B cell (primary cell): Measurements from ENCODE around the gene NIPSNAP3A. TPM values are rescaled to one million over a fixed set of nuclear protein-coding genes. Genes with fewer than 3 reads are reported as not detected.
"Not testable (repeated sequence)": the region's sequence is repeated elsewhere in the genome, so short reads cannot be mapped to it uniquely, and the experiment has no call there.

Source experiments
- ATAC-seq: fragments of 200-7000 bp; cut with Tn5 transposase; one replicate; pipeline ENCODE4 v1.10.0; 2021; ENCODE audit warnings: low read depth, mild to moderate bottlenecking, moderate number of reproducible peaks, moderate library complexity
- CTCF ChIA-PET: fragments of 350-600 bp; sonication (Branson Sonifier 250); formaldehyde crosslinking; loops from one replicate; lab custom pipeline; 2021; ENCODE audit warnings: antibody characterized with exemption, inconsistent platforms; lab: Charles Lee
- POLR2A ChIA-PET: fragments of 350-600 bp; sonication (Branson Sonifier 250); formaldehyde crosslinking; loops from one replicate; lab custom pipeline; 2021; ENCODE audit warnings: antibody characterized with exemption; lab: Charles Lee
- DNase-seq: peaks from one replicate; pipeline ENCODE4 v3.0.0; 2013
- H2AFZ ChIP-seq: 2 replicates; pipeline ENCODE4 v1.6.1; 2012; ENCODE audit warnings: mild to moderate bottlenecking, low read depth, low read length; ENCODE audit not compliant: insufficient read depth, poor library complexity, severe bottlenecking
- H3K27ac ChIP-seq, 2 donors: 1 replicate in 1 of 2; 2 replicates in 1 of 2; pipeline ENCODE4 v1.5.1; 2012 to 2013; ENCODE audit warnings: low read length in 2 of 2, mild to moderate bottlenecking in 2 of 2, moderate library complexity in 1 of 2
- H3K27me3 ChIP-seq, 4 experiments: fragments of 200-600 bp in 1 of 4; sonication (generic) in 1 of 4; replicated peaks in 1 of 4; 1 replicate in 2 of 4; 2 replicates in 2 of 4; pipeline versions ENCODE4 v1.6.1 to v1.7.0; 2013 to 2016; ENCODE audit warnings: low read length in 3 of 4, mild to moderate bottlenecking in 2 of 4, mixed read lengths in 1 of 4, moderate library complexity in 1 of 4; ENCODE audit not compliant: insufficient read depth in 4 of 4, control insufficient read depth in 3 of 4; ENCODE audit errors: control extremely low read depth in 1 of 4
- H3K36me3 ChIP-seq, 2 experiments: replicated peaks in 1 of 2; 1 replicate in 1 of 2; 2 replicates in 1 of 2; pipeline versions ENCODE4 v1.6.1 to v1.7.1; 2013; ENCODE audit warnings: low read length in 1 of 2; ENCODE audit not compliant: insufficient read depth in 2 of 2, control insufficient read depth in 1 of 2; ENCODE audit errors: control extremely low read depth in 1 of 2, extremely low read depth in 1 of 2
- H3K4me1 ChIP-seq, 2 donors: fragments of 200-600 bp in 1 of 2; sonication (generic) in 1 of 2; 1 replicate in 1 of 2; 2 replicates in 1 of 2; pipeline versions ENCODE4 v1.5.1 to v1.6.1; 2013 to 2017; ENCODE audit warnings: low read length in 2 of 2; ENCODE audit not compliant: control insufficient read depth in 2 of 2, insufficient read depth in 2 of 2
- H3K4me2 ChIP-seq: replicated peaks from 2 replicates; pipeline ENCODE3; 2012; ENCODE audit warnings: mild to moderate bottlenecking, low read depth, low read length; ENCODE audit not compliant: poor library complexity, severe bottlenecking
- H3K4me3 ChIP-seq, 5 experiments: fragments of 200-600 bp in 1 of 5; sonication (generic) in 1 of 5; 1 replicate in 3 of 5; 2 replicates in 2 of 5; pipeline versions ENCODE4 v1.5.1 to v1.7.0; 2011 to 2016; ENCODE audit warnings: low read length in 4 of 5, mild to moderate bottlenecking in 4 of 5, low read depth in 2 of 5, control low read depth in 1 of 5, moderate library complexity in 1 of 5; ENCODE audit not compliant: insufficient read depth in 1 of 5; ENCODE audit errors: control extremely low read depth in 1 of 5, extremely low read depth in 1 of 5
- H3K79me2 ChIP-seq: fragments of 200-600 bp; sonication (generic); one replicate; pipeline ENCODE4 v1.6.0; 2016; ENCODE audit warnings: low read length; ENCODE audit not compliant: control insufficient read depth, insufficient read depth
- H3K9ac ChIP-seq: fragments of 200-600 bp; sonication (generic); 2 replicates; pipeline ENCODE4 v1.6.1; 2017; ENCODE audit warnings: mild to moderate bottlenecking, low read length, moderate library complexity
- H3K9me3 ChIP-seq, 3 donors: one replicate each; pipeline versions ENCODE4 v1.6.1 to v1.7.1; 2013; ENCODE audit warnings: low read length in 2 of 3; ENCODE audit not compliant: control insufficient read depth in 2 of 3, insufficient read depth in 1 of 3; ENCODE audit errors: control extremely low read depth in 1 of 3
- H4K20me1 ChIP-seq: 2 replicates; pipeline ENCODE4 v1.6.0; 2012; ENCODE audit warnings: mild to moderate bottlenecking, low read length; ENCODE audit not compliant: insufficient read depth, control insufficient read depth, poor library complexity, severe bottlenecking
- H3K27ac Mint-ChIP-seq: one replicate; pipeline ENCODE4 v1.8.0; 2021; ENCODE audit warnings: mixed read lengths
- H3K27me3 Mint-ChIP-seq: one replicate; pipeline ENCODE4 v1.8.0; 2021; ENCODE audit warnings: mixed read lengths
- H3K4me1 Mint-ChIP-seq: one replicate; pipeline ENCODE4 v1.8.0; 2021; ENCODE audit warnings: mixed read lengths
- H3K4me3 Mint-ChIP-seq: one replicate; pipeline ENCODE4 v1.8.0; 2021; ENCODE audit warnings: mixed read lengths
- H3K9me3 Mint-ChIP-seq: one replicate; pipeline ENCODE4 v1.8.0; 2022; ENCODE audit warnings: mixed read lengths; ENCODE audit not compliant: insufficient read depth
- CTCF ChIP-seq: fragments of 200-600 bp; IDR thresholded peaks from one replicate; pipeline ENCODE4 v1.8.0; 2022; ENCODE audit warnings: antibody characterized with exemption, mild to moderate bottlenecking
- EZH2 ChIP-seq: IDR thresholded peaks from 2 replicates; pipeline ENCODE4 v1.6.1; 2012; ENCODE audit warnings: borderline replicate concordance, low read depth, mild to moderate bottlenecking, moderate library complexity, low read length; ENCODE audit not compliant: insufficient read depth, poor library complexity, severe bottlenecking
- WGBS: methylation state at CpG from one replicate; pipeline ENCODE4 v1.1.5; 2013; ENCODE audit warnings: missing lambda C conversion rate; ENCODE audit not compliant: insufficient coverage; 5-methylcytosine and 5-hydroxymethylcytosine counted together
- intact Hi-C: fragments of 100-400 bp; cut with micrococcal nuclease; formaldehyde crosslinking; loops from one replicate; pipeline ENCODE4 v1.10.0; 2022
- polyA minus RNA-seq: library from RNA; depleted of rRNA, polyadenylated mRNA; stranded (reverse); fragments of >200 nt; gene quantifications from 2 replicates; pipeline ENCODE4 v1.2.3, GENCODE V29; 2012
- polyA plus RNA-seq: library from polyadenylated mRNA; depleted of rRNA; stranded (reverse); fragments of >200 nt; gene quantifications from 2 replicates; pipeline ENCODE4 v1.2.3, GENCODE V29; 2012
- total RNA-seq, 2 donors: library from RNA; stranded (reverse); fragments of 120-200 nt in 1 of 2; gene quantifications; 1 replicate in 1 of 2; 2 replicates in 1 of 2; pipeline versions ENCODE4 v1.2.3 to v1.2.4, GENCODE V29; 2013 to 2022

NIPSNAP3A gene
- 20.8 and 23.6 TPM in 2 replicates for total RNA-seq
- total RNA-seq (2013), result 22.7 TPM
- 6.7 and 9.4 TPM in 2 replicates for polyA plus RNA-seq
- 6.0 and 6.9 TPM in 2 replicates for polyA minus RNA-seq

GRCh38 chr9:104747565-104748358 is at the start of gene NIPSNAP3A:
TSS of gene NIPSNAP3A (plus strand) at chr9:104747683. CDS start at chr9:104747793, 110 bp downstream.
- POLR2A ChIA-PET, result interaction anchor here (1.1 to 2.3 kb wide), 6 partner anchors 16 to 654 kb away, joined by 3 to 13 read pairs (median 6); partner anchors contain the start of genes NIPSNAP3B, SLC44A1 and SMC2
- Mint-ChIP-seq H3K27me3 (no peaks in the 10 kb centered on the region), H3K4me3 (peak within 1 kb of the TSS; percentile 95), H3K4me1 (peaks cover 30% of the 10 kb centered on the region), H3K9me3 (no peaks in the 10 kb centered on the region), H3K27ac (peak within 1 kb of the TSS; percentile 96)
- DNase-seq, result peak; percentile 95
- ATAC-seq, result peak; percentile 85
- CTCF ChIA-PET, result interaction anchor here (1.1 to 2.0 kb wide), 9 partner anchors 16 to 668 kb away, joined by 3 to 10 read pairs (median 3); partner anchors contain the start of gene NIPSNAP3B
- Histone ChIP-seq H3K27me3 (no peaks in the 10 kb centered on the region), H4K20me1 (no peaks in the 10 kb centered on the region), H3K79me2 (peaks cover 20% of the 10 kb centered on the region), H3K4me3 (peak within 1 kb of the TSS; percentile 76 to 91 (median 84)), H3K4me2 (peak within 1 kb of the TSS; percentile 85), H3K4me1 (peaks cover 11 to 15% of the 10 kb centered on the region in 2 donors), H3K27ac (peak within 1 kb of the TSS; percentile 88 to 90), H3K9me3 (no peaks in the 10 kb centered on the region), H3K36me3 (peaks cover 0 to 11% of the 10 kb centered on the region in 2 experiments), H3K9ac (peak within 1 kb of the TSS; percentile 84), H2AFZ (peak within 1 kb of the TSS; percentile 96)
- TF ChIP-seq EZH2 (no peak), CTCF (no peak)
- intact Hi-C loops, result loop anchor here (1.0 to 10.0 kb wide), 10 partner anchors 17 to 963 kb away; partner anchors contain the start of genes ABCA1, FKTN, FSD1L and NIPSNAP3B
- whole genome bisulfite sequencing, result under 1% methylated on average over 68 of the region's 71 CpGs

GRCh38 chr9:104700306-104700705 is 47.2 kb upstream of the NIPSNAP3A start:
- no peaks in the 10 kb centered on the region for H3K9me3 Mint-ChIP-seq
- ATAC-seq (no peak), DNase-seq (no peak)
- CTCF ChIA-PET, result no interaction called here
- Histone ChIP-seq H3K4me2 (no peak overlapping the region), H3K4me3 (no peak overlapping the region), H3K27me3 (no peaks in the 10 kb centered on the region), H4K20me1 (no peaks in the 10 kb centered on the region), H3K79me2 (no peaks in the 10 kb centered on the region), H3K9me3 (peaks cover 0 to 6% (median 0%) of the 10 kb centered on the region in 3 donors), H3K36me3 (no peaks in the 10 kb centered on the region), H3K4me1 (no peaks in the 10 kb centered on the region), H3K27ac (no peak overlapping the region), H2AFZ (no peak overlapping the region), H3K9ac (no peak overlapping the region)
- H3K27ac Mint-ChIP-seq, result no peak overlapping the region
- no peak overlapping the region for H3K4me3 Mint-ChIP-seq
- WGBS, result 100% methylated on average over 3 of the region's 3 CpGs
- intact Hi-C loops, result no loop called here
- no peaks in the 10 kb centered on the region for H3K27me3 Mint-ChIP-seq
- TF ChIP-seq CTCF (no peak), EZH2 (no peak)
- H3K4me1 Mint-ChIP-seq, result no peaks in the 10 kb centered on the region
- POLR2A ChIA-PET, result no interaction called here

DNA sequence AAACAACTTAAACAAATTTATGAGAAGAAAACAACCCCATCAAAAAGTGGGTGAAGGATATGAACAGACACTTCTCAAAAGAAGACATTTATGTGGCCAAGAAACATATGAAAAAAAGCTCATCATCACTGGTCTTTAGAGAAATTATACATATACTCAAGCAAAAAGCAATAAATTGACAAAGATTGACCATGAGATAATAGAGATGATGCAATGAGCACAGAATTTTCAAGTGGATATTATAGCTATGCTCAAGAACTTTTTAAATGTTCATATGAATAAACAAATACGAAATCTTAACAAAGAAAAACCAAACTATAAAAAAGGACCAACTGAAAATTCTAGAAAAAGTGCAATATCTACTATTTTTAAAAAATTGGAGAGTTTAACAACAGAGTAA is 38.7 kb upstream of the NIPSNAP3A start:
- ATAC-seq, intact Hi-C loops, H3K36me3 ChIP-seq, H3K4me2 ChIP-seq, H3K27me3 ChIP-seq, H3K4me1 ChIP-seq, H3K4me3 ChIP-seq, DNase-seq, H2AFZ ChIP-seq, H3K27me3 Mint-ChIP-seq, H3K4me3 Mint-ChIP-seq, H3K9ac ChIP-seq, H3K79me2 ChIP-seq, H3K9me3 ChIP-seq, CTCF ChIA-PET, H3K27ac Mint-ChIP-seq, H4K20me1 ChIP-seq, H3K9me3 Mint-ChIP-seq, POLR2A ChIA-PET, H3K4me1 Mint-ChIP-seq, H3K27ac ChIP-seq: not testable (repeated sequence)
- WGBS, result no CpG with 5 or more reads among the region's 1 CpG
